Activated CD8-positive, alpha-beta memory T cell treated with anti-CD3 and anti-CD28 coated beads, Interleukin-2, amount 50 U/mL, for 1 hour (primary cell): ENCODE data around the gene AP3B1.

Experiments used
- DNase-seq: peaks from one replicate; pipeline ENCODE4 v3.0.0-alpha.2; 2020; ENCODE audit errors: extremely low read depth

The AP3B1 gene

GRCh38 chr5:77974576-77974975 lies 319.9 kb downstream of the AP3B1 start:
- no peak for DNase-seq

- no peak for DNase-seq
Observed at GRCh38 chr5:77973253-77973609, 321.3 kb downstream of the AP3B1 start.

- DNase-seq: no peak
Observed at GRCh38 chr5:77972469-77973252, 321.8 kb downstream of the AP3B1 start.

- no peak for DNase-seq
Observed at GRCh38 chr5:77971776-77972468, 322.6 kb downstream of the AP3B1 start.

- no peak for DNase-seq
Observed at GRCh38 chr5:77970891-77971290, 323.6 kb downstream of the AP3B1 start.

GRCh38 chr5:77963795-77964194 lies 330.7 kb downstream of the AP3B1 start:
- DNase-seq: no peak

- DNase-seq: no peak
Observed at GRCh38 chr5:77960863-77961396, 333.6 kb downstream of the AP3B1 start.

- no peak for DNase-seq
Observed at GRCh38 chr5:77960305-77960704, 334.2 kb downstream of the AP3B1 start.

- DNase-seq: no peak
Observed at GRCh38 chr5:77958642-77959330, 335.7 kb downstream of the AP3B1 start.

GRCh38 chr5:77957931-77958521 lies 336.5 kb downstream of the AP3B1 start:
- no peak for DNase-seq

GRCh38 chr5:77957516-77957915 lies 337.0 kb downstream of the AP3B1 start:
- no peak for DNase-seq

GRCh38 chr5:77957081-77957480 lies 337.4 kb downstream of the AP3B1 start:
- DNase-seq: no peak

GRCh38 chr5:77955577-77955976 lies 338.9 kb downstream of the AP3B1 start:
- no peak for DNase-seq

- no peak for DNase-seq
Observed at GRCh38 chr5:77953374-77953773, 341.1 kb downstream of the AP3B1 start.

GRCh38 chr5:77952636-77953212 lies 341.8 kb downstream of the AP3B1 start:
- no peak for DNase-seq
